ENCODE measurements around the gene ALS2CL.
"Not testable (repeated sequence)": the region's sequence is repeated elsewhere in the genome, so short reads cannot be mapped to it uniquely, and the experiment has no call there.

ALS2CL gene

GRCh38 chr3:46704346-46704745 lies 10.9 kb upstream of the ALS2CL start:
- DNase-seq (ENCODE audit: low read depth), result not testable (repeated sequence)

- DNase-seq (ENCODE audit: low read depth), result no peak
Observed at GRCh38 chr3:46703013-46703520, 9.6 kb upstream of the ALS2CL start.

- DNase-seq (ENCODE audit: low read depth), result no peak
Observed at GRCh38 chr3:46702246-46703012, 8.9 kb upstream of the ALS2CL start.

GRCh38 chr3:46701181-46701939 lies 7.9 kb upstream of the ALS2CL start, which contains the start of gene TMIE:
Gene TMIE (plus strand): TSS chr3:46701392. CDS start chr3:46701488, 96 bp downstream.
- DNase-seq (ENCODE audit: low read depth), result no peak

GRCh38 chr3:46700772-46701171 lies 7.3 kb upstream of the ALS2CL start:
- DNase-seq (ENCODE audit: low read depth), result no peak

GRCh38 chr3:46699676-46700523 lies 6.4 kb upstream of the ALS2CL start:
- no peak for DNase-seq (ENCODE audit: low read depth)

- no peak for DNase-seq (ENCODE audit: low read depth)
Observed at GRCh38 chr3:46695962-46696894, 2.7 kb upstream of the ALS2CL start.

- no peak for DNase-seq (ENCODE audit: low read depth)
Observed at GRCh38 chr3:46695177-46695961, 1.9 kb upstream of the ALS2CL start.

GRCh38 chr3:46694520-46694919 lies 1.0 kb upstream of the ALS2CL start:
- DNase-seq (ENCODE audit: low read depth), result no peak

- DNase-seq (ENCODE audit: low read depth), result peak; percentile 41
Observed at GRCh38 chr3:46693892-46694226, 380 bp upstream of the ALS2CL start.

GRCh38 chr3:46692566-46692990 lies 901 bp downstream of the ALS2CL start:
- DNase-seq (ENCODE audit: low read depth), result no peak

- DNase-seq (ENCODE audit: low read depth), result no peak
Observed at GRCh38 chr3:46690798-46691197, 2.7 kb downstream of the ALS2CL start.

GRCh38 chr3:46685446-46685845 lies 8.0 kb downstream of the ALS2CL start:
- DNase-seq (ENCODE audit: low read depth), result no peak

GRCh38 chr3:46684891-46685290 lies 8.6 kb downstream of the ALS2CL start:
- DNase-seq (ENCODE audit: low read depth), result no peak

GRCh38 chr3:46682974-46683373 lies 10.5 kb downstream of the ALS2CL start:
- DNase-seq (ENCODE audit: low read depth), result no peak

- DNase-seq (ENCODE audit: low read depth), result no peak
Observed at GRCh38 chr3:46681856-46682540, 11.5 kb downstream of the ALS2CL start.

GRCh38 chr3:46681387-46681786 lies 12.1 kb downstream of the ALS2CL start:
- no peak for DNase-seq (ENCODE audit: low read depth)

- no peak for DNase-seq (ENCODE audit: low read depth)
Observed at GRCh38 chr3:46680298-46680826, 13.1 kb downstream of the ALS2CL start.

- DNase-seq (ENCODE audit: low read depth), result no peak
Observed at GRCh38 chr3:46679681-46680080, 13.8 kb downstream of the ALS2CL start.
